H1 (cell line): ENCODE measurements around the gene TPRKB. TPM values are rescaled to one million over a fixed set of nuclear protein-coding genes. Genes with fewer than 3 reads are reported as not detected.
A peak's percentile ranks its signal among the peaks of the same experiment; 100 is the strongest.
"Not testable (repeated sequence)": the region's sequence is repeated elsewhere in the genome, so short reads cannot be mapped to it uniquely, and the experiment has no call there.

Experiments
- CTCF ChIA-PET: fragments of 300-600 bp; sonication (Branson Sonifier 250); formaldehyde crosslinking; loops from one replicate; lab custom pipeline; 2021; ENCODE audit not compliant: partially characterized antibody; lab: Charles Lee
- POLR2A ChIA-PET: fragments of 300-600 bp; sonication (Branson Sonifier 250); formaldehyde crosslinking; loops from one replicate; lab custom pipeline; 2021; ENCODE audit warnings: inconsistent platforms; ENCODE audit not compliant: partially characterized antibody; lab: Charles Lee
- DNase-seq, 2 experiments: peaks; one replicate each; pipeline versions ENCODE4 v3.0.0 to v3.0.0-alpha.2; 2010 to 2022; ENCODE audit warnings: low spot score in 2 of 2, low read depth in 1 of 2, mixed read lengths in 1 of 2
- FAIRE-seq: peaks from 2 replicates; lab custom pipeline; 2011; peaks lifted over from hg19 to GRCh38; lab: Jason Lieb, UNC
- H2AFZ ChIP-seq: 2 replicates; pipeline ENCODE4 v1.8.1; 2012; ENCODE audit warnings: low read length, inconsistent platforms
- H2AK5ac ChIP-seq: 2 replicates; pipeline ENCODE4 v1.6.1; 2013; ENCODE audit warnings: low read depth, low read length
- H2BK120ac ChIP-seq: replicated peaks from 2 replicates; pipeline ENCODE3; 2013; ENCODE audit warnings: low read depth, low read length, inconsistent platforms
- H2BK12ac ChIP-seq: 2 replicates; pipeline ENCODE4 v1.6.1; 2013; ENCODE audit warnings: low read depth, low read length
- H2BK15ac ChIP-seq: 2 replicates; pipeline ENCODE4 v1.6.1; 2013; ENCODE audit warnings: low read length
- H2BK20ac ChIP-seq: 2 replicates; pipeline ENCODE4 v1.6.1; 2013; ENCODE audit warnings: low read length
- H2BK5ac ChIP-seq: 2 replicates; pipeline ENCODE4 v1.6.1; 2013; ENCODE audit warnings: low read depth, low read length
- H3K14ac ChIP-seq: 2 replicates; pipeline ENCODE4 v1.6.1; 2013; ENCODE audit warnings: inconsistent platforms; ENCODE audit not compliant: insufficient read length
- H3K18ac ChIP-seq: 2 replicates; pipeline ENCODE4 v1.6.1; 2013; ENCODE audit warnings: low read length; ENCODE audit errors: extremely low read depth
- H3K23ac ChIP-seq: 2 replicates; pipeline ENCODE4 v1.6.1; 2013; ENCODE audit warnings: inconsistent platforms; ENCODE audit not compliant: insufficient read length
- H3K23me2 ChIP-seq: 2 replicates; pipeline ENCODE4 v1.6.1; 2013; ENCODE audit warnings: low read depth, low read length
- H3K27ac ChIP-seq: 2 replicates; pipeline ENCODE4 v1.6.1; 2011; ENCODE audit warnings: low read depth, low read length, inconsistent platforms
- H3K27me3 ChIP-seq, 4 experiments: replicated peaks in 1 of 4; 1 replicate in 1 of 4; 2 replicates in 3 of 4; pipeline versions ENCODE4 v1.6.1 to v1.8.1; 2011 to 2013; ENCODE audit warnings: low read length in 3 of 4, mild to moderate bottlenecking in 3 of 4, inconsistent platforms in 2 of 4, mixed read lengths in 2 of 4, moderate library complexity in 1 of 4; ENCODE audit not compliant: control insufficient read depth in 3 of 4, insufficient read depth in 3 of 4; ENCODE audit errors: extremely low read depth in 1 of 4
- H3K36me3 ChIP-seq, 4 experiments: 2 replicates each; pipeline versions ENCODE4 v1.6.1 to v1.8.1; 2011 to 2013; ENCODE audit warnings: mild to moderate bottlenecking in 4 of 4, low read length in 3 of 4, moderate library complexity in 2 of 4, control low read depth in 1 of 4, inconsistent platforms in 1 of 4; ENCODE audit not compliant: insufficient read depth in 4 of 4, control insufficient read depth in 2 of 4
- H3K4ac ChIP-seq: replicated peaks from 2 replicates; pipeline ENCODE3; 2013; ENCODE audit warnings: low read length, low read depth, mixed read lengths, inconsistent platforms; ENCODE audit not compliant: insufficient read length
- H3K4me1 ChIP-seq, 4 experiments: replicated peaks in 1 of 4; 1 replicate in 1 of 4; 2 replicates in 3 of 4; pipeline versions ENCODE4 v1.6.1 to v1.8.1; 2011 to 2013; ENCODE audit warnings: low read length in 3 of 4, inconsistent platforms in 2 of 4, mixed read lengths in 1 of 4; ENCODE audit not compliant: insufficient read depth in 4 of 4, control insufficient read depth in 3 of 4
- H3K4me2 ChIP-seq, 2 experiments: 2 replicates each; pipeline versions ENCODE4 v1.6.1 to v1.8.1; 2011 to 2013; ENCODE audit warnings: low read depth in 2 of 2, low read length in 2 of 2, control low read depth in 1 of 2, inconsistent platforms in 1 of 2, mild to moderate bottlenecking in 1 of 2; ENCODE audit not compliant: insufficient read depth in 1 of 2
- H3K4me3 ChIP-seq, 4 experiments: fragments of 200-600, 300-600 bp in 1 of 4; sonication (generic), shearing (Covaris generic), sonication (Bioruptor Twin) in 1 of 4; 2 replicates each; pipeline versions ENCODE4 v1.5.1 to v1.8.1; 2011 to 2016; ENCODE audit warnings: low read length in 4 of 4, low read depth in 3 of 4, control low read depth in 2 of 4, inconsistent platforms in 2 of 4, mild to moderate bottlenecking in 2 of 4, mixed read lengths in 1 of 4, moderate library complexity in 1 of 4; ENCODE audit not compliant: insufficient read depth in 2 of 4; ENCODE audit errors: extremely low read depth in 1 of 4
- H3K56ac ChIP-seq: replicated peaks from 2 replicates; pipeline ENCODE3; 2013; ENCODE audit warnings: low read depth, mild to moderate bottlenecking, mixed read lengths, low read length, inconsistent platforms; ENCODE audit not compliant: insufficient read length
- H3K79me1 ChIP-seq: 2 replicates; pipeline ENCODE4 v1.6.1; 2013; ENCODE audit warnings: low read depth, low read length, control low read depth
- H3K79me2 ChIP-seq, 2 experiments: 2 replicates each; pipeline versions ENCODE4 v1.6.1 to v1.8.1; 2012 to 2013; ENCODE audit warnings: low read length in 2 of 2, mild to moderate bottlenecking in 2 of 2, inconsistent platforms in 1 of 2; ENCODE audit not compliant: insufficient read depth in 2 of 2, control insufficient read depth in 1 of 2
- H3K9ac ChIP-seq, 4 experiments: replicated peaks in 1 of 4; 1 replicate in 1 of 4; 2 replicates in 3 of 4; pipeline versions ENCODE4 v1.6.1 to v1.8.1; 2011 to 2013; ENCODE audit warnings: low read depth in 3 of 4, low read length in 3 of 4, control low read depth in 2 of 4, mild to moderate bottlenecking in 2 of 4, moderate library complexity in 2 of 4, inconsistent platforms in 1 of 4; ENCODE audit errors: extremely low read depth in 1 of 4
- H3K9me3 ChIP-seq, 2 experiments: 2 replicates each; pipeline versions ENCODE4 v1.6.1 to v1.8.1; 2012 to 2013; ENCODE audit warnings: mild to moderate bottlenecking in 2 of 2, moderate library complexity in 2 of 2, control low read depth in 1 of 2, inconsistent platforms in 1 of 2, low read depth in 1 of 2, low read length in 1 of 2, mixed read lengths in 1 of 2; ENCODE audit not compliant: insufficient read depth in 2 of 2
- H4K20me1 ChIP-seq, 2 experiments: replicated peaks in 1 of 2; 2 replicates each; pipeline versions ENCODE3 to v1.8.1; 2011 to 2013; ENCODE audit warnings: inconsistent platforms in 2 of 2, low read length in 2 of 2, mild to moderate bottlenecking in 1 of 2; ENCODE audit not compliant: insufficient read depth in 2 of 2, control insufficient read depth in 1 of 2
- H4K5ac ChIP-seq: 2 replicates; pipeline ENCODE4 v1.6.1; 2013; ENCODE audit warnings: low read length, low read depth, mixed read lengths, inconsistent platforms; ENCODE audit not compliant: insufficient read length
- H4K8ac ChIP-seq: 2 replicates; pipeline ENCODE4 v1.8.0; 2013; ENCODE audit warnings: mild to moderate bottlenecking, moderate library complexity, low read length, inconsistent platforms; ENCODE audit not compliant: insufficient read depth; ENCODE audit errors: extremely low read depth
- H4K91ac ChIP-seq: replicated peaks from 2 replicates; pipeline ENCODE3; 2013; ENCODE audit warnings: low read length, mixed read lengths, inconsistent platforms; ENCODE audit not compliant: insufficient read length
- RAD21 ChIP-seq, 2 experiments: IDR thresholded peaks in 1 of 2; conservative IDR thresholded peaks in 1 of 2; 2 replicates each; pipeline ENCODE4 v1.6.1; 2011; ENCODE audit warnings: low read depth in 2 of 2, low read length in 2 of 2, improper control_type of control experiment in 1 of 2, inconsistent platforms in 1 of 2, mild to moderate bottlenecking in 1 of 2, moderate library complexity in 1 of 2
- WGBS, 2 experiments: shearing (Covaris generic) in 1 of 2; methylation state at CpG; one replicate each; pipeline versions ENCODE4 v1.1.6 to v1.1.7; 2013 to 2015; ENCODE audit warnings: low lambda C conversion rate in 2 of 2, mixed read lengths in 2 of 2, inconsistent platforms in 1 of 2, low coverage in 1 of 2, missing lambda C conversion rate in 1 of 2; ENCODE audit not compliant: insufficient replicate concordance in 2 of 2, insufficient coverage in 1 of 2, insufficient read length in 1 of 2; ENCODE audit errors: extremely low coverage in 1 of 2, missing lambda C conversion rate in 1 of 2; 5-methylcytosine and 5-hydroxymethylcytosine counted together
- polyA plus RNA-seq, 7 experiments: library from polyadenylated mRNA; depleted of rRNA in 3 of 7; stranded (reverse) in 5 of 7; unstranded in 2 of 7; fragments of >200 nt in 5 of 7; fragments of 200-250 nt in 2 of 7; gene quantifications; 1 replicate in 5 of 7; 2 replicates in 1 of 7; 4 replicates in 1 of 7; pipeline versions ENCODE4 v1.2.1 to v1.2.3, GENCODE V29; 2011 to 2013; ENCODE audit warnings: missing spikeins in 2 of 7, mixed read lengths in 2 of 7
- total RNA-seq: library from RNA; stranded (reverse); fragmentation: NEBNext Ultra II Directional; extraction: Animal tissue kit (Norgen Biotek cat#: 25700); gene quantifications from 2 replicates; pipeline ENCODE4 v1.2.1, GENCODE V29; 2021

TPRKB gene
- total and polyA plus RNA-seq, 2 of the 8 experiments (the other 6 are each of a cell fraction or from before 2014, with no cell fraction given): 40.3 to 41.6 TPM

DNA sequence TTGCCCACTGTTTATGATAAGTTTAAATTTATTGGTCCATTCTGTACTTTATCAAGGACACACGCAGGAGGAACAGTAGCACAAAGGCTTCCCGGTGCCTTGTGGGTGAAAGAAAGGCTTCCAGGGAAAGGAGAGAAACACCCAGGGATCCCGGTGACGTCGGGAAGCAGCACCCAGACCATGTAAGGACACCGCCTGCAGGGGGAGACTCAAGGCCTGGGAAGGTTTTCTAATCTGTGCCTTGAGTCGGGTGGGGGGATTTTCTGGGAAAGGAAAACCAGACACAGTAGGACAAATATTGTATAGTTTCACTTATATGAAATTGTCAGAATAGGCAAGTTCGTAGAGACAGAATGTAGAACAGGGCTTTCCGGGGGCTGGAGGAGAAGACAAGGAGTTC lies 52.2 kb downstream of the TPRKB start:
- H3K79me2 ChIP-seq, H2BK15ac ChIP-seq, CTCF ChIA-PET, H3K27ac ChIP-seq, H3K14ac ChIP-seq, H2BK120ac ChIP-seq, H4K20me1 ChIP-seq, H4K8ac ChIP-seq, H3K9ac ChIP-seq, H3K79me1 ChIP-seq, H4K91ac ChIP-seq, H3K27me3 ChIP-seq, H2BK5ac ChIP-seq, H3K9me3 ChIP-seq, H3K56ac ChIP-seq, H3K4me3 ChIP-seq, H3K36me3 ChIP-seq, H2BK20ac ChIP-seq, H3K4me2 ChIP-seq, H2BK12ac ChIP-seq, H3K23ac ChIP-seq, H2AK5ac ChIP-seq, H3K4me1 ChIP-seq, H4K5ac ChIP-seq, H2AFZ ChIP-seq: not testable (repeated sequence)
- 55% methylated on average over 9 of the region's 9 CpGs; no CpG with 5 or more reads in 1 of the 2 experiments for WGBS, 2 experiments
- DNase-seq (peak in 1 of 2 experiments; percentile 56), FAIRE-seq (peak; percentile 74)
- TF ChIP-seq RAD21 (IDR thresholded peaks at IDR 0.05 in 1 of 2, conservative IDR thresholded peaks at IDR 0.05 in 1 of 2; ENCODE audit: low read depth in 2 of 2, low read length in 2 of 2): peak in 1 of 2 experiments; percentile 6; a peak in 1 of 4 replicates
- TF ChIP-seq, all 59 proteins: peak for 1; not testable (repeated sequence) for 58
- POLR2A ChIA-PET, H3K4ac ChIP-seq, H3K23me2 ChIP-seq, H3K18ac ChIP-seq: not testable (repeated sequence)

DNA sequence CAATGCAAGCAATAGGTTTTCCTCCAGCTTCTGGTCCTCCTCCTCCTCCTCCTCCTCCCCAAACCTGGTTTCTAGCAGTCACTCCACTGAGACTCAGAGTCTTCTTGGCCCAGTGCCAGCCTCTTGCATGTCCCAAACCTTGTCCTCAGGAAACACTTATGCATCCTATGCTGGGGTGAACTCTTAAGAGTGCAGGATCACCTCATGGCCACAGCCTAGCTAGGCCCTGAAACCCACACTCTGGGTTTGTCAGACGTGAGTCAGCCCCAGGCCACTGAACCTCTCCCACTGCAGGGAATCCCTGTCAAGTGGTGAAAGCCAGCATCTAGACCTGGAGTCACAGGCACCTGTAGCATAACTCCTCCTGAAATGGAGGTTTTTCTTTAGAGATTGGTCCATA lies 52.8 kb downstream of the TPRKB start:
- H2BK15ac ChIP-seq, H3K23me2 ChIP-seq, H3K14ac ChIP-seq, H3K18ac ChIP-seq, H2AFZ ChIP-seq, H4K5ac ChIP-seq, H3K9me3 ChIP-seq, H3K4me1 ChIP-seq, H4K20me1 ChIP-seq, H2BK12ac ChIP-seq, H3K23ac ChIP-seq, H3K9ac ChIP-seq, H3K79me2 ChIP-seq, H3K56ac ChIP-seq, H3K36me3 ChIP-seq, H3K27ac ChIP-seq, H2BK20ac ChIP-seq, H2AK5ac ChIP-seq, H2BK5ac ChIP-seq, H3K4me2 ChIP-seq, H3K4me3 ChIP-seq, H3K4ac ChIP-seq, FAIRE-seq, H4K8ac ChIP-seq, H3K27me3 ChIP-seq, H2BK120ac ChIP-seq, POLR2A ChIA-PET, H4K91ac ChIP-seq, DNase-seq, H3K79me1 ChIP-seq: not testable (repeated sequence)
- WGBS, 2 experiments: 85% methylated on average over 1 of the region's 1 CpG; no CpG with 5 or more reads in 1 of the 2 experiments
- CTCF ChIA-PET: interaction anchor here (1.3 kb wide), 1 partner anchor 11 kb away, joined by 3 read pairs; no protein-coding TSS in a partner anchor
